ENCODE data around the gene RHBDF1.
"Not testable (repeated sequence)": the region's sequence is repeated elsewhere in the genome, so short reads cannot be mapped to it uniquely, and the experiment has no call there.

Gene RHBDF1

DNA sequence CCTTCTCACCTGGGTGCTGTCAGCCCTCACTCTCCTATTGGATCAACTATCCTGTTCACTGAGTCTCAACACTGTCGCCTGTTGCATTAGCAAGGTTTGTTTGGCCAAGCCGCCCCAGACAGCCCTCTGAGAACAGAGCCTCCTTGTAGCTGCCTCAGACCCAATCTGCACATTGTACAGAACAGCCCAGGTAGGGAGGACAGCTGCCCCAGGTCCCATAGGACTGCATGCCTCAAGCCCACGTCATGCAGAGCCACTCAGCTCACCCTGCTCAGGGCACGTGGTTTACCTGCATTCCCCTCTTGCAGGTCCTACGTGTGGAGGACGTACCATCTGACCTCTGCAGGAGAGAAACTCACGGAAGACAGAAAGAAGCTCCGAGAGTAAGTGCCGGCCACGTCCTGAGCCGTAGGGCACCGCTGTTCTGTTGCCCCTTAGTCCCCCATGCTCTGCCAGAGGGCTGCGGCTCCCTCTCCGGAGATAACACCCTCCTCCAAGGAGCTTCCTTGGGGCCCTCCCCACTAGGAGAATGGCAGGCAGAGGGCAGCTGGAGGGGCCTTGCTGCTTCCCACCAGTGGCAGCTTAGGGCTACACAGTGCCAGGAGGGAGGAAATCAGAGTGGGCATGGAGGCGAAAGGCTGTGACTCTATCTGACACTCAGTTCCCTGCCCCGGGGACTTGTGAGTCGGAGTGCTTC, 16.1 kb downstream of the RHBDF1 start:
- DNase-seq: no peak

- DNase-seq: no peak
These were observed 16.8 kb downstream of the RHBDF1 start for GRCh38 chr16:55571-56136.

DNA sequence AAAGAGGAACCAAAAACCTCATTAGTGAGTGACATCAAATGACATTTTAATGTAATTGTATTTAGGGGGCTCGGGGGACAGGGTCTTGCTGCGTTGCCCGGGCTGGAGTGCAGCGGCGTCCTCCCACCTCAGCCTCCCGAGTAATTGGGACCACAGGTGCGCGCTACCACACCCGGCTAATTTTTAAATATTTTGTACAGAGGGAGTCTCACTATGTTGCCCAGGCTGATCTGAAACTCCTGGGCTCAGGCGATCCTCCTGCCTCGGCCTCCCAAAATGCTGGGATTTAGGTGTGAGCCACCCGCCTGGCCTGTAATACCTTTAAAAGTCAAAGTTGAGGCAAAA, 18.2 kb downstream of the RHBDF1 start:
- DNase-seq: no peak

DNA sequence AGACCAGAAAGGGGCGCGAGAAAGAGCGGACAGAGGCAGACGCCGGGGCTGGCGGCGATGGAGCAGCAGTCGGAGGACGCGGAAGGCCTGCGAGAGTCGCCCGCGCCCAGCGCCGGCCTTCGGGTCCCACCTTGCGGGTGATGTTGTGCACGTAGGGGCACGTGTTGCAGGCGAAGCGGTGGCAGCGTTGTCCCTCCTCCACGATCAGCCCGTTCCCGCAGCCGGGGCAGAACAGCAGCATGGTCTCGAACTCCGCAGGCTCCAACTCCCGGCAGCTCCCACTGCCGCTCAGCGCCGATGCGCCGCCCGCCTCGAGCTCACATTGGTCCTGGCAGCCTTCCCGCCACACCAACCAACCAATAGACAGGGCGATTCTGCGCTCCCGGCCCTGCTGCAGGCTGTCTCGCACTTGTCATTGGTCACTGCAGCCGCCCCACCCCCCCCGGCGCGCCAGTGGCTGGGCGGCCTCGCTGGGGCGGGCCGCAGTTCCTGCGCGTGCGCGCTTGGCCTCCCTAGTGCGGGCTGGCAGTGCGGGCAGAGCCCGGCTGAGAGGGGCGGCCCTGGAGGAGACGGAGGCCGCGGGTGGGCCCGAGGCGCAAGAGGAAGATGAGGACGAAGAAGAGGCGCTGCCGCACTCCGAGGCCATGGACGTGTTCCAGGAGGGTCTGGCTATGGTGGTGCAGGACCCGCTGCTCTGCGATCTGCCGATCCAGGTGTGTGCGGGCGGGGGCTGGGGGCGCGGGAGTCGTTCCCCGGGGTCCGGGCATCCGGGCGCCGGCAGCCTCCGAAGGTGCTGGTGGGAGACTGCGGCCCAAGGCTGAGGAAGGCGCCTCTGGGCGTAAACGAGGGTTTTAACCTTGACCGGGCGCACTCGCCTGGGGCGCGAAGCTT, 18.8 kb downstream of the RHBDF1 start, which contains the start of the genes POLR3K and SNRNP25:
TSS of gene POLR3K (minus strand) at position 263 of the 891 bp plus-strand sequence. CDS start at position 241, 22 bp downstream.
TSS of gene SNRNP25 (plus strand) at position 483 of the 891 bp plus-strand sequence. CDS start at position 672, 189 bp downstream.
- peak; percentile 95 for DNase-seq

DNA sequence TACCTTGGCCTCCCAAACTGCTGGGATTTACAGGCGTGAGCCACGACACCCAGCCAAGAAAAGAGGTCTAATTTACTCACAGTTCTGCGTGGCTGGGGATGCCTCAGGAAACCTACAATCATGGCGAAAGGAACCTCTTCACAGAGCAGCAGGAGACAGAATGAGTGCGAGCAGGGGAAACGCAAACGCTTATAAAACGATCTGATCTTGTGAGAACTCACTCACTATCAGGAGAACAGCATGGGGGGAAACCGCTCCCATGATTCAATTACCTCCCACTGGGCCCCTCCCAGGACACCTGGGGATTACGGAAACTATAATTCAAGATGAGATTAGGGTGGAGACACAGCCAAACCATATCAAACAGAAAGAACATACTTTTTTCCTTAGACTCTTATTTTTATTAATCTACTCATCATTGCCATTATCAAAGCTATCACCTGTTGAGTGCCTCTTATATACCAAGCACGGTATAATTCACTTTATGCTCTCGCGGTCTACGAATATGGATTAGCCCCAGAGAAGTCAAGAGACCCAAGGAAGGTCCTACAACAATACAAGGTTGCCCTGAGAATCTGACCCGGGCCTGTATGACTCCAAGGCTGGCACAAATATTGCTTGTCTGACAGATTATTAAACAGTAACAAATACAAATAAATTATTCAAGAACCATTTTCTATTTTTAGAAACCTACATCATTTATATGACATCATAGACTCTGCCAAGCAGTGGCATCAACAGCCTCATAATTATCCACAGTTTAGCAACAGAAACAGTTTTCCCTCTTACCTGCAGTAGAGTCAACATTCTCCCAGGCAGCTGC, 21.5 kb downstream of the RHBDF1 start:
- DNase-seq: no peak

GRCh38 chr16:47234-47633, 25.2 kb downstream of the RHBDF1 start:
- no peak for DNase-seq

- DNase-seq: not testable (repeated sequence)
These were observed 25.9 kb downstream of the RHBDF1 start for GRCh38 chr16:46510-46909.

- no peak for DNase-seq
These were observed 27.0 kb downstream of the RHBDF1 start for GRCh38 chr16:45454-45853.

DNA sequence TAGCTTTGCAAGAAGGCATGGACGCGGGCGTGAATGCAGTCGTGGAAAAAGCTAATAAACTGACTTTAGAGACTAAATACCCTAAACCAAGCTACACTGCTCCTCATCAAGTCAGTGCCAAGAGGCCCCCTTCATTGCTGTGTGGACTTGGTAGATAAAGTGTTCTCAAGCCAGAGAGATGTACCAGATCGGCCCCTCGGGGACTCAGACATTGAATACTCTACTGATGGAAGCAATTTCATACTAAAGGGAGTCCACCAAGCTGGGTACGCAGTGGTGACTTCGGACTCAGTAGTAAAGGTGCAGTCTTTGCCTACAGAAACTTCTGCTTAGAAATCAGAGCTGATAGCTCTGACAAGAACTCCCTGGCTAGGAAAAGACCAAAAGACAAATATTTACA, 27.8 kb downstream of the RHBDF1 start:
- DNase-seq: no peak

- no peak for DNase-seq
These were observed 29.1 kb downstream of the RHBDF1 start for GRCh38 chr16:43294-43693.

DNA sequence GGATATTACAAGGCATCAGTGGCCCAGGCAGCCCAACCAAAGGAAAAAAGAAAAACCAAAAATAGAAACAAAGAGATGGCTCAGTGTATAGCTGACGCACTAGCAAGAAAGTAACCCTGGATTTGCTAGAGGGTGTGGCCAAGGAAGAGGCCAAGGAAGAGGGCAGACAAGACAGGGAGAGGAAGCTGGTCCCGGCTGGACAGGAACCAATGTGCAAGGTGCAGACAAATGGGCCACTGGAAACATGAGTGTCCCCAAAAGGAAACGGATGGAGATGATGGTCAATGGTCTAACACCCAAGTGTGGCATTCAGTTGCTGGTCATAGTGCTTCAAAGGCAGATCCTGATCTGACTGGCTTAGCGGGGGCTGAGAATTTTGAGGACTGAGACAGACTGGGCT, 29.7 kb downstream of the RHBDF1 start:
- DNase-seq: no peak

DNA sequence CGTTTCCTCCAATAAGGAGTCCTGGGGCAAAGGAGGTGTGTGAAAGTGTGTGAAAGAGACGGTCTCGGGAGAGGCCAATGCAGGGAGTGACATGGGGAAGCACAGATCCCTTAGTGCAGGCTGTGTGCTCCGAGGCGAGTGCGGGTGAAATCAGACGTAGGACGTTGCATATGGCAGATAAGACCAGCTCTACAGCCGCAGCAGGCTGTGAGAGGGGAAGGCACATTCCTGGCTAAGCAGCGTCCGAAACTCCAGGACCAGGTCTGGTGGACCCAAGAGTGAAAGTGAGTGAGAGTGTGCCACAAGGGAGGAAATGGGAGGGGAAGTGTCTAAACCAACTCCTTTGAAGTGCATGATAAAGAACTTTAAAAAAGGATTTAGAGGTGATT, 30.4 kb downstream of the RHBDF1 start:
- DNase-seq: no peak

DNA sequence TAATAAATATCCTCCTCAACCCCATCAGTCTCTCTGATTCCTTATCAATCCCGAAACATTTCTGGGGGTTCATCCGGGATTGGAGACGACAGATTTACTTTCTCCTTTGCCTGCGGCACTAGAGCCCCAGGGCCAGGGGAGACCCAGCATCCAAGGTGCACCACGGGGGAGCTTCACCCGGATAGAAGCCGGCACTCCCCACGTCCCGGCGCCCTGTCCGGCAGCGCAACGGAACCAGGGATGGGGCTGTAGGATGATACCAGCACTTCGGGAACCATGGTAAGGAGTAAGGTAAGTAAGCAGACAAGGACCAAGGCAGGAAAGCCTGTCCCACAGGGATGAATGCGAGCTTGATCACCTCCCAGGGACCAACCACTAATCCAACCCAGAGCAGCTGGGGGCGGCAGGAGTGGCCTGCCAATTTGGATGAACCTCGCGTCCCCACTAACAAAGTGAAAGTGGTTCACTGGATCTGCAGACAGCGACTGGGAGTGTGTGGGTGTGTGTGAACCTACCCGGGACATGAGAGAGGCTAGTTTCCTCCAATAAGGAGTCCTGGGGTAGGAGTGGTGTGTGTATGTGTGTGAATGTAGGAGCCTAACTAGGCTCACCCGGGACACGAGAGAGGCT, 30.9 kb downstream of the RHBDF1 start:
- DNase-seq: no peak

- no peak for DNase-seq
These were observed 33.2 kb downstream of the RHBDF1 start for GRCh38 chr16:38941-39892.

DNA sequence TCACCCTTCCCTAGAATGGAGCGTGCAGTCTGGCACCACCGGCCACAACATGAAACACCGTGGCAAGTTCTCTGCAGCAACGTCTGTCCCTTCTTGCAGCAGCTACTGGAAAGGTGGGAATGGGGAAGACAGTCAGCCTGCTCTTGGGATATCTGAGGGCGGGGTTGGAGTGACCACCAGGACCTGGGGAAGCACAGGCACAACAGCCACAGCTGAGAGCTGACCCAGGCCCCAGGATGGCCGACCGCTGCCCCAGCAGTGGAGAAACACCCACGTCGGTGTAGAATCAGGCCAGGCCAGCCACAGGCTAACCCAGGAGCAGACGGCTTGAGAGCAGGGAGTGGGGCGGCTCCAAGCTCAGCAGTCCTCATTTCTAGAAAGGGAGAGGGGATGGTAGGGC, 34.2 kb downstream of the RHBDF1 start:
- DNase-seq: not testable (repeated sequence)

DNA sequence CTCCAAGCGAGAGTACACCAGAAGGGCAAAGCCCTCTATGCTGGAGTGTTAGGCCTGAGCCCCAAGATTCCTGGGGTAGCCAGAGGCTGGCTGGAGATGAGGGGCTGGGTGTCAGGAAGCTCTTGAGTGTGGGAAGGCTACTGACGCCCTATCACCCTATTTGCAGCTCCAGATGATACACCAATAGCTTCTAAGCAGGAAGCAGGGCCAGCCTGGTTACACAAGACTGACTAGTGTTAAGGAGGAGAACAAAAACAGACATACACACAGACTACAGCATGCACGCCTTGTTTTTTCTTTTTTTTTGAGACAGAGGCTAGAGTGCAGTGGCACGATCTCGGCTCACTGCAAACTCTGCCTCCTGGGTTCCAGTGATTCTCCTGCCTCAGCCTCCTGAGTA, 34.9 kb downstream of the RHBDF1 start:
- no peak for DNase-seq

- no peak for DNase-seq
These were observed 36.0 kb downstream of the RHBDF1 start for GRCh38 chr16:36336-36984.

DNA sequence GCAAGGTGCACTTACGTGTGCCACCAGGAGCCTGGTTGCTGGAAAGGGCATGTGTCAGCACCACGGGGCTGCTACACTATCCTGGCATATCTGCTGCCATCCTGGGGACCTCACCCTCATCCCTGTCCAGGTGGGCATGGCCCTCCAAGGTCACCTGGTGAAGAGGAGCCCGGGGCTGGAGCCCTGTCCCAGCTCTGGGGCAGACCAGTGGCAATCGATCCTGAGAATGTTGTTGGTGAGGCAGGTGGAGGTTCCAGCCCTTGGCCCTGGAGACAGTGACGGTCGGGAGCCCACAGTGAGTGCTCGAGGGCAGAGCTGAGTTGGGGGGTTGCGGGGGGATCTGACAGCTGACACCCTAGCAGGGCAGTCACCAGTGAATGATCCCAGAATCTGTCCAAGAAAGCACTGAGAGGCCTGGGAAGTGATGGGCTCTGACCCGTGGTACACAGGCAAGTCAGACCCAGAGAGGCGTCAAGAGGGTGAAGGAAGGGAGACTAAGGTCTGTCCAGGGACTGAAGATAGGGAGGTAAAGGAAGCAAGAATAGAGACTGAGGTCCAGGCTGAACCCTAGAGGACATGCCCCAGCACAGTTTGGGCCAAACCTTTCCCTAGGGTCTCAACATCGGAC, 36.6 kb downstream of the RHBDF1 start:
- no peak for DNase-seq

GRCh38 chr16:35011-35677, 37.3 kb downstream of the RHBDF1 start:
- no peak for DNase-seq

DNA sequence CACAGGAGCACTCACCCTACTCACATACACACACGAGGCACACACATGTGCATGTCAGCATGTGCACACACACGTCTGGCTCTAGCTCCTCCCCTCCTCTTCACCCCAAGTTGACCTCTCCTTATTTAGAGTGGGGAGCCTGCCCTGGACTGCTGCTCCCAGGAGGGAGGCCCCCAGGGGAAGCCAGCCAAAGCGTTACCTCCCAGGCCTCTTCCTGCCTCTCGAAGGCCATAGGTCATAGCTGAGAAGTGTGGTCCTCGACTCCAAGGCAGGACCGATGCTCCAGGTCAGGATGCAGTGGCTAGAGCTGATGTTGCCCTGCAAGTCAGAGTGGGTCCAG, 37.8 kb downstream of the RHBDF1 start:
- DNase-seq: no peak

All from NCI-H1092 (cell line).